Lung microvascular endothelial cell (primary cell): ENCODE measurements around the gene ILDR2. TPM values are rescaled to one million over a fixed set of nuclear protein-coding genes. Genes with fewer than 3 reads are reported as not detected.
A peak's percentile ranks its signal among the peaks of the same experiment; 100 is the strongest.

Source experiments
- DNase-seq, 2 donors: peaks; one replicate each; pipeline versions ENCODE4 v3.0.0 to v3.0.0-alpha.2; 2010; ENCODE audit warnings: low read depth in 2 of 2
- total RNA-seq: library from RNA; depleted of rRNA; stranded (reverse); fragments of >200 nt; gene quantifications from 2 replicates; pipeline ENCODE4 v1.2.1, GENCODE V29; 2014

Gene ILDR2
- total RNA-seq, 1 donor from 2014 or later: not detected

GRCh38 chr1:166971252-166971651, 4.1 kb downstream of the ILDR2 start:
- DNase-seq: no peak

GRCh38 chr1:166969074-166969677, 6.2 kb downstream of the ILDR2 start:
- DNase-seq: no peak

GRCh38 chr1:166960858-166961474, 14.4 kb downstream of the ILDR2 start:
- DNase-seq: no peak

- DNase-seq: no peak
Observed at GRCh38 chr1:166956872-166957271, 18.5 kb downstream of the ILDR2 start.

- DNase-seq: no peak
Observed at GRCh38 chr1:166956057-166956850, 19.1 kb downstream of the ILDR2 start.

GRCh38 chr1:166953491-166953890, 21.8 kb downstream of the ILDR2 start:
- DNase-seq: no peak

- no peak for DNase-seq
Observed at GRCh38 chr1:166952002-166952746, 23.2 kb downstream of the ILDR2 start.

GRCh38 chr1:166951050-166951449, 24.3 kb downstream of the ILDR2 start:
- DNase-seq: no peak

GRCh38 chr1:166950156-166950555, 25.2 kb downstream of the ILDR2 start:
- no peak for DNase-seq

GRCh38 chr1:166948856-166949350, 26.4 kb downstream of the ILDR2 start:
- DNase-seq: no peak

- peak; percentile 14 to 33 for DNase-seq
Observed at GRCh38 chr1:166947398-166948043, 27.8 kb downstream of the ILDR2 start.

GRCh38 chr1:166944186-166944967, 31.0 kb downstream of the ILDR2 start:
- DNase-seq: no peak

- no peak for DNase-seq
Observed at GRCh38 chr1:166939741-166940375, 35.5 kb downstream of the ILDR2 start.

- no peak for DNase-seq
Observed at GRCh38 chr1:166937962-166938361, 37.4 kb downstream of the ILDR2 start.

- DNase-seq: no peak
Observed at GRCh38 chr1:166937329-166937728, 38.0 kb downstream of the ILDR2 start.

GRCh38 chr1:166933633-166934032, 41.7 kb downstream of the ILDR2 start:
- DNase-seq: no peak

- no peak for DNase-seq
Observed at GRCh38 chr1:166933140-166933539, 42.2 kb downstream of the ILDR2 start.

GRCh38 chr1:166929911-166930310, 45.4 kb downstream of the ILDR2 start:
- DNase-seq: no peak

GRCh38 chr1:166927701-166928100, 47.6 kb downstream of the ILDR2 start:
- DNase-seq: no peak
